Lung microvascular endothelial cell (primary cell): Measurements from ENCODE around the gene PSEN2. TPM values are rescaled to one million over a fixed set of nuclear protein-coding genes. Genes with fewer than 3 reads are reported as not detected.
"Not testable (repeated sequence)": the region's sequence is repeated elsewhere in the genome, so short reads cannot be mapped to it uniquely, and the experiment has no call there.

Experiments used
- DNase-seq, 2 donors: peaks; one replicate each; pipeline versions ENCODE4 v3.0.0 to v3.0.0-alpha.2; 2010; ENCODE audit warnings: low read depth in 2 of 2
- total RNA-seq: library from RNA; depleted of rRNA; stranded (reverse); fragments of >200 nt; gene quantifications from 2 replicates; pipeline ENCODE4 v1.2.1, GENCODE V29; 2014

Gene PSEN2
- total RNA-seq, 1 donor from 2014 or later: 104 TPM

- DNase-seq: peak; percentile 56 to 73
These were observed 42.3 kb downstream of the PSEN2 start for GRCh38 chr1:226912587-226913176.

- DNase-seq: no peak
These were observed 45.2 kb downstream of the PSEN2 start for GRCh38 chr1:226915672-226915995.

GRCh38 chr1:226916497-226916896 is 46.1 kb downstream of the PSEN2 start:
- DNase-seq: no peak

GRCh38 chr1:226919587-226919986 is 49.2 kb downstream of the PSEN2 start:
- DNase-seq: no peak

- DNase-seq: no peak
These were observed 49.6 kb downstream of the PSEN2 start for GRCh38 chr1:226919995-226920394.

GRCh38 chr1:226920446-226920894 is 50.1 kb downstream of the PSEN2 start:
- no peak for DNase-seq

- no peak for DNase-seq
These were observed 51.1 kb downstream of the PSEN2 start for GRCh38 chr1:226921504-226921903.

GRCh38 chr1:226929260-226930111 is 59.1 kb downstream of the PSEN2 start:
- DNase-seq: not testable (repeated sequence)

- DNase-seq: no peak
These were observed 64.2 kb downstream of the PSEN2 start for GRCh38 chr1:226934483-226935237.

- no peak for DNase-seq
These were observed 67.7 kb downstream of the PSEN2 start for GRCh38 chr1:226937940-226938725.

- peak; percentile 56 to 58 for DNase-seq
These were observed 68.6 kb downstream of the PSEN2 start for GRCh38 chr1:226938903-226939437.

GRCh38 chr1:226939438-226940028 is 69.1 kb downstream of the PSEN2 start:
- DNase-seq: peak; percentile 54 to 63

GRCh38 chr1:226940029-226940805 is 69.8 kb downstream of the PSEN2 start, which contains the start of gene COQ8A:
Gene COQ8A, plus strand, starts transcription at chr1:226940294. Its CDS starts 21,092 bp downstream, at chr1:226961386.
- DNase-seq: peak; percentile 99 to 100

GRCh38 chr1:226940806-226941067 is 70.3 kb downstream of the PSEN2 start:
- DNase-seq: no peak

GRCh38 chr1:226942392-226942791 is 72.0 kb downstream of the PSEN2 start:
- DNase-seq: no peak

- DNase-seq: no peak
These were observed 72.7 kb downstream of the PSEN2 start for GRCh38 chr1:226943156-226943555.

- DNase-seq: no peak
These were observed 73.5 kb downstream of the PSEN2 start for GRCh38 chr1:226943927-226944326.

- DNase-seq: peak in 1 of 2 donors; percentile 49
These were observed 74.9 kb downstream of the PSEN2 start for GRCh38 chr1:226945106-226945857.
